Stimulated activated CD8-positive, alpha-beta memory T cell treated with anti-CD3 and anti-CD28 coated beads, Interleukin-15, amount 100 ng/mL, for 1 hour (primary cell): ENCODE data around the gene APOL3.
"Not testable (repeated sequence)": the region's sequence is repeated elsewhere in the genome, so short reads cannot be mapped to it uniquely, and the experiment has no call there.

ENCODE experiments used
- DNase-seq: peaks from one replicate; pipeline ENCODE4 v3.0.0-alpha.2; 2020; ENCODE audit warnings: low read depth

Gene APOL3

DNA sequence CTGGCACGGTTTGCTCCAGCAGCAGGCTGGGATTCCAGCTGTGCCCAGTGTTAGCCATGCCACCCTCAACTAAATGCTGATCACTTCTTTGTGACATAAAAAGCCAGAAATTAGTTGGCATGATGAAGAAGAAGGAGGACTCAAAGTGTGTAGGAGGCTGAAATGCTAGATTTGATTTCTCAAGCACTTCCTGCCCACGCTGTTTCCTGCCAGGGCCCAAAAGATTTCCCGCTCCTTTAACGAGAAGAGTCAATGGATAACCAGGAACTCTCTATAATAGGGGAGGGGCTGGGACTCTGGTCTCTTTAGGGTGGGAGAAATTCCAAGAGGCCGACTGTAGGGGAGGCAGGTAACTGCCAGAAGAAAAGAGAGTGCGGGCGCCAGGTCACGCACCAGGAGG is 26.4 kb downstream of the APOL3 start:
- DNase-seq = no peak

DNA sequence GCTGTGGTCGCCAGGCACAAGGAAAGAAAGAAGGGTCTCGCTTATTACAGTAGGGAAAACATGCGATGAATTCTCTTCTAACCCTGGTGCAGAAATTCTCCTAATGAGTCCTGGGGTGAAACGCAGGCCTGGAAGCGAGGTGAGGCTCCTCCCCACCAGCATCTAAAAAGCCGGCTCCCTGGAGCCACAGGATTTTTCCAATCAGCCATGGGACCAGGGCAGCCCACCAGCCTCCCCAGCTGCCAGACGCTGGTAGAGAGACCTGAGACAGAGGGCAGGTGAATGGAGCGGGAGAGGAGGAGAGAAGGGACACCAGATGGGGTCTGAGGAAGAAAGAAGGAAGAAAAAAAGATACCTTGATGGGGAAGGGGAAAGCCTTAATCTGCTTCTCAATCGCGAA is 28.6 kb downstream of the APOL3 start:
- no peak for DNase-seq

DNA sequence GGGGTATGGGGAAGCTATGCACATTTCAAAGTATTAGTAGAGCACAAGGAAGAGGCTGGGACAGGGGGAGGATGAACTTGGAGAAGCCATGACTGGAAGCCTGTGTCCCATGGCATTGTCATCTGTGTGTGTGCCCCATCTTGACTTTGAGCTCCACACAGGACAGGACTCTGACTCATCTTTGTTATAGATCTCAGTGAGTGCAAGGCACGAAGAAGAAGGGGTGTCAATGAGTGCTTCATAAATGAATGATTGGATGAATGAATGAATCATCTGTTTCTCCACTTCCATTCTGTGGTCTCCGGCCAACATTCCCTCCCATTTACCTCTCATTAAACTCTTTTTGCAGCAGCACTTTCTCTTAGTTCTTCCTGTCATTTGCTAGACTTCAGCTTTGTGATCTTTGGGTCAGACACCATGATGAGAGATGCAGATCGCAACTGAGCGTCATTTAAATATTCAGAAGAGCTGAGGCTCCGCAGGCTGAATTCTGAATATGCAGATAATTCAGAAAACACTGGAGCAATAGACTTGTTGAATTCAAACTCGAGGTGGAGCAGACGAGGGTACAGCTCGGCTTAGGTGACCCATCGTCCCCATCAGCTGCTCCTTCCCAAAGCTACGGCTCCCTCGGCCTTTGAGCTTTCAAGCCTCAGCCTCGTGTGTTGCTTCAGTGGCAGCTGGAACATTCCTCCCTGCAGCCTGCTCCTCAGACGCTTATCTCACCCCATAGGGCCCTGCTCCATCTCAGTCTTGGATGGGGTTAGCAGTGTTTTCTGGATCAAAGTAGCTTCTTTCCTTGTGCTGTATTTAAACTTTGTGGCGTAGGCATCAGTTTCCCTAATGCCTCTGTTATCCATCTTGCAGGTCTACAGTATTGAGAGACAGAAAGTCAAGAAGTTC is 30.8 kb downstream of the APOL3 start:
- no peak for DNase-seq

DNA sequence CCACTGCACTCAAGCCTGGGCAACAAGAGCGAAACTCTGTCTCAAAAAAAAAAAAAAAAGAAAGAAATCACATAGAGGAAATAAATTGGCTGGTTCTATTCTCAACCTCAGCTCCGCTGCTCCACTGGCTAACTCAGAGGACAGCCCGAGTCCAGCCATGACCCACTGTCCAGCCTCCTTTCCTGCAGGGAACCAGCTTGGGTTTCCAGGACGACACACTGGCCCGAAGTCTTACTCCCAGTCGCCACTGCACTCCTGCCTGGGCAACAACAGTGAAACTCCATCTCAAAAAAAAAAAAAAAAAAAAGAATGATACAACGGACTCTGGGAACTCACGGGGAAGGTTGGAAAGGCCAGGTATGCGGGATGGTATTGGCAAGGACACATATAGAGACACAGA is 31.5 kb downstream of the APOL3 start:
- DNase-seq = no peak

DNA sequence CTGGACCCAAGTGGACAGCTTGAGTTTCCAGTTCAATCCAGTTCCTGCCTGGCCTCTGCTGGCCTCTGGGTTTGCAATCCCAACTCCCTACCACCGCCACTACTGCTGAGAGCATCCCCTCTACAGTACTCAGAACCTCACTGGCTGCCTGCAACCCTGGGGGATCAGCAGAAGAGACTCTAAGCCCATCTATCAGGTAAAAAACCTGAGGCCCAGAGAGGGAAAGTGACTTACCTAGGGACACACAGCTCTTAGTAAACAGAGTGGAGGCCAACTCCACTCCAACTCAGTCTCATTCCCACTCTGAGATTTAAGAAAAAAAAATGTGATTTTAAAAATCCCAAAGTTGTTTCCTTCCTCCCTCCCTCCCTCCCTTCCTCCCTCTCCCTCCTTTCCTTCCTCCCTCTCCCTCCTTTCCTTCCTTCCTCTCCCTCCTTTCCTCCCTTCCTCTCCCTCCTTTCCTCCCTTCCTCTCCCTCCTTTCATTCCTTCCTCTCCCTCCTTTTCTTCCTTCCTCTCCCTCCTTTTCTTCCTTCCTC is 34.5 kb downstream of the APOL3 start:
- no peak for DNase-seq

DNA sequence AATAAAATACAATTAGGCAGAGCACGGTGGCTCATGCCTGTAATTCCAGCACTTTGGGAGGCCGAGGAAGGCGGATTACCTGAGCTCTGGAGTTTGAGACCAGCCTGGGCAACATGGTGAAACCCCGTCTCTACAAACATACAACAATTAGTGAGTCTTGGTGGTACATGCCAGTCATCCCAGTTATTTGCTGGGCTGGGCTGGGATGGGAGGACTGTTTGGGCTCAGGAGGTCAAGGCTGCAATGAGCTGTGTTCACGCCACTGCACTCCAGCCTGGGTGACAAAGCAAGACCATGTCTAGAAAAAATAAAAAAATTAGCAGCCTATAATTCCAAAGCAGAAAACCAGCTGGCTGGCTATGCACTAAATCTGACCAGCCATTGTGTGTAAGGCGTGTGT is 35.1 kb downstream of the APOL3 start:
- DNase-seq = no peak

DNA sequence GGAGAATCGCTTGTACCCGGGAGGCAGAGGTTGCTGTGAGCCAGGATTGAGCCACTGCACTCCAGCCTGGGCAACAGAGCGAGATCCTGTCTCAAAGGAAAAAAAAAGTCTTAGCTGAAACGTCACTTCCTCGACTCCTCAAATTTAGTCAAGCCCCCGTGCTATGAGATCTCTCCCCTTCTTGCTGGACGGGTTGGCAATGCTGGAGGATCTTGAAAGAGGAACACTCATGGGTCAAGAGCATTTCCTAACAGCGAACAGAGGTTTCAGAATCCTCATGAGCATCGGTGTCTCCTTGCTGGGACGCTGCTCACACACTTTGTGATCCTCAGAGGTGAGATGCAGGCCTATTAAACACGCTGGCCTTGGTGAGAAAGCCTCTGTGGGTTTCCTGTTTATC is 35.9 kb downstream of the APOL3 start:
- no peak for DNase-seq

DNA sequence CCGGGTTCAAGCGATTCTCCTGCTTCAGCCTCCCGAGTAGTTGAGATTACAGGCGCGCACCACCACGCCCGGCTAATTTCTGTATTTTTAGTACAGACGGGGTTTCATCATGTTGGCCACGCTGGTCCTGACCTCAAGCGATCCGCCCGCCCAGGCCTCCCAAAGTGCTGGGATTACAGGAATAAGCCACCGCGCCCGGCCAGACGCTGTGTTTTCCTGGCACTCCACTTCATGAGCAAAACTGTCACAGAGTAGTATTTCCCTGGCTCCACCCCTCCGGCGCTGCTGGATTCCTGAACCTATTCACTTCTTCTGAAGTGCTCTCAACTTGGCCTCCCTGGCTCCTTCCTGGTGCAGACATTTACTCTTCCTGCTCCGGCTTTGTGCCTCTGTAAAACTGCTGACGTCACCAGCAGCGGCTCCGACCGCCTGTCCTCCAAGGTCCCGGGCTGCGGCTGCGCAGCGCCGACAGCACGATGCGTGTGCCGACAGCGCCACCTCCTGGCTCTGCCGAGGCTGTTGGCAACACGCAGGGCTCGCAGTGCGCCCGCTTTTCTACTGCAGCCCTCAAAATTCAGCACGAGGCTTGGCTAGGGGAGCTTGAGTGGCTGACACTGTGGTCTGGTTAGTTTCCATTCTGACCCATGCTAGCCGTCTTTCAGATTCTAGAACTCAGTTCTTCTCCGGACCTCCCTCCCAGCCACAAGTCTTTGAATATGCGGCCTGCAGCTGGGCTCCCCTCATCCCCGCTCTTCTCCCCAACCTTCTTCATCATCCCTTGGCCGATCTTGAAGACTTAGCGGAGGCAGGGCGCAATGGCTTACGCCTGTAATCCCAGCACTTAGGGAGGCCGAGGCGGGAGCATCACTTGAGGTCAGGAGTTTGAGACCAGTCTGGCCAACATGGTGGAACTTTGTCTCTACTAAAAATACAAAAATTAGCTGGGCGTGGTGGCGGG is 36.6 kb downstream of the APOL3 start:
- peak; percentile 74 for DNase-seq

DNA sequence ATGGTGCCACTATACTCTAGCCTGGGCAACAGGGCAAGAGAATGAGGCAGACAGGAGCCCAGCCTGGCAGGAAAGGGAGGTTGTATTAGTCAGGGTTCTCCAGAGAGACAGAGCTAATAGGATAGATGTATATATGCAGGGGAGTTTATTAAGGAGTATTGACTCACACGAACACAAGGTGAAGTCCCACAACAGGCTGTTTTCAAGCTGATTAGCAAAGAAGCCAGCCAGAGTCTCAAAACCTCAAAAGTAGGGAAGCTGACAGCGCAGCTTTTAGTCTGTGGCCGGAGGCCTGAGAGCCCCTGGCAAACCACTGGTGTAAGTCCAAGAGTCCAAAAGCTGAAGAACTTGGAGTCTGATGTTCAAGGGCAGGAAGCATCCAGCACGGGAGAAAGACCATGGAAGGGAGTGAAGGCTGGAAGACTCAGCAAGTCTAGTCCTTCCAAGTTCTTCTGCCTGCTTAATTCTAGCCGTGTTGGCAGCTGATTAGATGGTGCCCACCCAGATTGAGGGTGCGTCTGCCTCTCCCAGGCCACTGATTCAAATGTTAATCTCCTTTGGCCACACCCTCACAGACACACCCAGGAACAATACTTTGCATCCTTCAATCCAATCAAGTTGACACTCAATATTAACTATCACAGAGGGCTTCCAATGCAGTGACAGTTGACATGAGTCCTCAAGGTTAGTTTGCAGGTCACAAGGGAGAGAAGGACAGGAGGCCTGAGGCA is 39.8 kb downstream of the APOL3 start:
- DNase-seq = not testable (repeated sequence)

DNA sequence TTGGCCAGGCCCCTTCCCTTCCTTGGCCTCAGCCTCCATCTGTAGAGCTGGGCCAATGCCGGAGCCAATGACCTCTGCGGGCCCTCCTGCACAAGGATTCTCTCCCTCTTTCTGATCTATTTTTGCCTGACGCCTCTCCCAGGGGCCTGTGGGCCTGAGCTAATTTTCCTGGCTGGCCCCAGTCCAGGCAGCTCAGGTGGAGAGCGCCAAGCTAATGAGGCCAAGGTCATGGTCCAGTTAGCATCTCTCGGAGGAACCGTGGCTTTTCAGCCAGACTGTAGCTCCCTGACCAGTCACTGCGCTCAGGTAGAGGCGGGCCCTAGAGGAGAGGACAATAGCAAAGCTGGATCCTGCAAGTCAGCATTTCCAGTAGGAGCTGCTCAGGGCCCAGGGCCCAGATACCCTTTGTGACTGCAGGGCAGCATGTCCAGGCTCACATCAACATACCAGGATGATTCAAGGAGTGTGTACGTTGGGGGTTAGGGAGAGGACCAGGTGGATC is 43.5 kb downstream of the APOL3 start:
- no peak for DNase-seq

DNA sequence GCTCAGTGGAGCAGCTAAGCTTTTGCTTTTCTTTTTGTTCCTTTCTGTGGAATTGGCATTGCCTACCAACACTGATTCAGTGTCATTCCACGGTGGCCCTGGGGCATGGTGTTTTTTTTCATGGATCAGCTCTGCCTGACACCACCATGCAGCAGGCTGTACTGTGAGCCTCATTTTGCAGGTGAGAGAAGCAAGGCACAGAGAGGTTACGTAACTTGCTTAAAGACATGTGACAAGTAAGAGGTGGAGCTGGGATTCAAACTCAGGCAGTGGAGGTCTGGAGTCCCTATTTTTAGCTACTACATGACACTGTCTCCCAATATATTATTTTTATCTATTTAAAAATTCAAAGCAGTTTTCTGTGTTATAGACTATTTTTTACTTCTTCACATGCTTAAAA is 44.4 kb downstream of the APOL3 start:
- DNase-seq = no peak

DNA sequence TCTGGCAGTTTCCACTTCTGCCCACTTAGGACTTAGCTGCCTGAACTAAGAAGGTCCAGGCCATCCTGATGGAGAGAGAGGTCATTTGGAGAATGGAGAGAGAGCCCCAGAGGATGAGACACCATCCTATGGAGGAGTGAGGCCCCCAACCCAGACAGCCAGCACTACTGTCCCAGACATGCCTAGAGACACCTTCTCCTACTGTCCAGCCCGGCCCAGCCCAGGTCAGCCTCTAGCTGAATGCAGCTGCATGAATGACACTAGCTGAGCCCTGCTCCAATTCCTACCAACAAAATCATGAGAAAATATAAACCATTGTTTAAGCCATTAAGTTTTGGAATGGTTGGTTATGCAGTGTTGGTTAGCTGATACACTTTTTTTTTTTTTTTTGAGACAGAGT is 47.4 kb downstream of the APOL3 start:
- no peak for DNase-seq

DNA sequence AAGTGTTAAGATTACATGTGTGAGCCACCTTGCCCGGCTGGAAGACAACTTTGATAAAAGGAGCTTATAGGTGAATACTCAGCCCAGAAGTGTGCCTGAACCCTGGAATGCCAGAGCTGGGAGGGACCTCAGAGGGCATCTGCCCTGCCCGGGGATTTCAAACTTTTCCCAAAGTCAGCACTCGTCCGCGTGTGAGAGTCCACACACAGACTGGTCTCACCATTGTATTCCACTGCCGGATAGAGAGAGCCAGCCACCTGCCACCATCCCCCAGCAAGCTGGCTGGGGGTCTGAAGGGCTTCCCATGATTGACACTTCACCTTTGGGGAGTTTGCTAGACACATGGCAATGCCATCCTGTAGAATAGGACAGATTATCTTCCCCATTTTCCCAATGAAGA is 49.2 kb downstream of the APOL3 start:
- no peak for DNase-seq

DNA sequence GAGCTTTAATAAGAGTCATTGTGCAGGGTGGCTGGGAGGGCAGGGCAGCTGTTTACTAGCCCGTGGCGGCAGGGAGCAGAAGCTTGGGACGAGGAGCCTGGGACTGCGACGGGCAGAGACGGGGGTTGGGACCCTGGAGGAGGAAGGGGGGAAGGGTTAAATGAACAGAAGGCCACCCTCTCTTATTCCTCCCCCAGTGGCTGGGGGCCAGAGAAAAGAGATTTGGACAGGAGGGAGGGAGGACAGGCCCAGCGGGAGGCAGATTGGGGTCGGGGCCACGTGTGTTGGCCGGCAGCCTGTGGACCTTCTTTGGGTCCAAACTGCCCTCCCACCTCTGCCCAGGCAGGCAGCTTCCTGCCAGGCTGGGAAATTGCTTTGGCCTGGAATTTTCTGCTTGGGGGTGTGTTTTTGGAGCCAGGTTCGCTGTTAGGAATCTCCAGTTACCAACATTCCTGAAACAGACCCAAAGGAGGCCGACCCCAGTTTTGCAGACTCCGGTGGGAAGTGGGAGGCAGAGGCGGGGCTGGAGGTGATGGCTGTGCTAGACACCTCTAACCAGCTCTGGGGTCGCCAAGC is 50.2 kb downstream of the APOL3 start:
- no peak for DNase-seq

DNA sequence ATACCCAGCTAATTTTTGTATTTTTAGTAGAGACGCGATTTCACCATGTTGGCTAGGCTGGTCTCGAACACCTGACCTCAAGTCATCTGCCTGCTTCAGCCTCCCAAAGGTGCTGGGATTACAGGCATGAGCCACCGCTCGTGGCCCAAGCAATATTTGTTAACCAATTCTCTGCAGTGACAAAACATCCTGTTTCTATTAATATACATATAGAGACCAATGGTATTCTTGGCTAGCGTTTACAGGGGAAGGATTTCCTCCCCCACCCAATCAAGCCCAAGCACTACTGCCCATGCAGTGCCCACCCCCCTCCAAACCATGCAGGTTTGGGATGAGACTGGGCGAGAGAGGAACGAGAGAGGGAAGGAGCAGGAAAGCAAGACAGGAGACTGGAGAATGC is 53.1 kb downstream of the APOL3 start:
- DNase-seq = no peak

DNA sequence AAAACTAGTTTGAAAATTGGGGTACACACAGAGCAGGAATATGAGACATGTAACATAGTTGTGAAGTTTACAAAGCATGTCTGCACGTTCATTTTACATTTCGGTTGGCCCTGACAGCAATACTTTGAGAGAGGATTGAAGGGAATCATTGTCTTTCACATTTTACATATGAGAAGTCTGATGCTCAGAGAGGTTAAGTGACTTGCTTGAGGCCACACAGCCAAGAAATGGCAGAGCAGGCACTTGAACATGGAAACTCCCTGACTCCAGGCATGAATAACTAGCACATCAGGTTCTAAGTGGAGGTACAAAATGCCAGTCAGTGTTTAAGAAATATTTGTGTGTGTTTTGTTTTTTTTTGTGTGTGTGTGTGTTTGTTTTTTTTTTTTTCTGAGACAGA is 53.6 kb downstream of the APOL3 start:
- DNase-seq = no peak

DNA sequence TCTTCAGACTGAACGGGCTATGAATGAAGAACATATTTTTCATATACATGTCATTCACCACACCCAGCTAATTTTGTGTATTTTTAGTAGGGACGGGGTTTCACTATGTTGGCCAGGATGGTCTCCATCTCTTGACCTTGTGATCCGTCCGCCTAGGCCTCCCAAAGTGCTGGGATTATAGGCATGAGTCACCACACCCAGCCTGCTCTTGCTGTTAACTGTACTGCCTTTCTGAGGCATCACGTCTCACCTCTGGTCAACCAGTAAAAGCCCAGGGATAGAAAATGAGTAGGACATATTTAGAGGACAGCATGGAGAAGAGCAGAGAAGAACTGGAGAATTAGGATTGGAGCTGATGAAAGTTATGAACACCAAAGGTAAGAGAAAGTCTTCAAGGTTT is 55.6 kb downstream of the APOL3 start:
- DNase-seq = no peak

DNA sequence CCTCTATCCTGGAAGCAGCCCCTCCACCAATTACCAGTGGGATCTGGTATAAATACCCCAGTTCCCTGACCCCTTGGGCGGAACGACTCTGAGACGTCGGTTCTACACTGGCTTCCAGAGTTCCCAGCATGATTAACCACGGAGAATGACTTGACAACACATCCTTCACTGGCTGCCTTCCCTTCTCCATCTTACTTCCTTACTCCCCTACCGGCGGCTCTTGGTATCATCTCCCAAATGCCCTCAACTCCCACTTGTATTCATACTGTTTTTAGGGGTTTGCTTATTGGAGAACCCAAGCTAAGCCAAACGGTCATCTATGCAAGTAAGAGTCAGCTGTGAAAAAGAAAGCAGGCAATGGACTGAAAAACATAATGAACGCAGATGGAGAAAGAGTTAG is 56.1 kb downstream of the APOL3 start:
- DNase-seq = no peak

DNA sequence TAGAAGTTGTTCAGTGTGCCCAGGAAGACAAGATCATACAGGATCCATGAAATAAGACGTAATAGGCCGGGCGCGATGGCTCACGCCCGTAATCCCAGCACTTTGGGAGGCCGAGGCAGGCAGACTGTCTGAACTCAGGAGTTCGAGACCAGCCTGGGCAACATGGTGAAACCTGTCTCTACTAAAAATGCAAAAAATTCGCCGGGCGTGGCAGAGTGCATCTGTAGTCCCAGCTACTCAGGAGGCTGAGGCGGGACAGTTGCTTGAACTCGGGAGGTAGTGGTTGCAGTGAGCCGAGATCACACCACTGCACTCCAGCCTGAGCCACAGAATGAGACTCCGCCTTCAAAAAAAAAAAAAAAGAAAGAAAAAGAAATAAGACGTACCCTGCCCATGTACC is 56.7 kb downstream of the APOL3 start:
- no peak for DNase-seq

DNA sequence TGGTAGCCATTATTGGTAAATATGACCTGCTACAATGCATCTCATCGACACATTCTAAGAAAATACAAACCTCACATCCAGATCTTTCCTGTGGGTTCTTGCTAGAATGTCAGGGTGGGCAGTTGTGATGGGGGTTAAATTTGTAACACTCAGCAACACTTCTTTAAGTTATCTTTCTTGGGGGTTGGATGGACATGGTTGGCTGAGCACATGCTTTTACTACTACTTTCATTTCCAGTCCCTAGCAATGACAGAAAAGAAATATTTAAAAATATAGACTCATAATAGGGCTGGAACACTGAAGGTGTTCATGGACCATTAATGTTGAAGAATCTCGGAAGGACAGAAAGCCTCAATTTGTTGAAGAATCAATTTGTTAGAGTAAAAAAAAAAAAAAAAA is 57.6 kb downstream of the APOL3 start:
- DNase-seq = no peak

DNA sequence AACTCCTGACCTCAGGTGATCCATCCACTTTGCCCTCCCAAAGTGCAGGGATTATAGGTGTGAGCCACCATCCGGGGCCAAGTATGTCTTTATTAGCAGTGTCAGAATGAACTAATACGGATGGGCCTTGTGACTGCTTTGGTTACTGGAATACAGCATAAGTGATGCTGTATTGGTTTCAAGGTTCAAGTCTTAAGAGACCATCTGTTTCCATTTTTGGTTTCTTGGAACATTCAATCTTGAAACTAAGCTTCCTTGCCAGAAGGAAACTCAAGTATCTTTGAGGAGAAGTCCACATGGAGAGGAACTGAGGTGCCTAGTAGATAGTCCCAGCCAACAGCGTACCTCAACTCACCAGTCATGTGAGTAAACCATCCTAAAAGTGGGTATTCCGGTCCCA is 58.8 kb downstream of the APOL3 start:
- no peak for DNase-seq

DNA sequence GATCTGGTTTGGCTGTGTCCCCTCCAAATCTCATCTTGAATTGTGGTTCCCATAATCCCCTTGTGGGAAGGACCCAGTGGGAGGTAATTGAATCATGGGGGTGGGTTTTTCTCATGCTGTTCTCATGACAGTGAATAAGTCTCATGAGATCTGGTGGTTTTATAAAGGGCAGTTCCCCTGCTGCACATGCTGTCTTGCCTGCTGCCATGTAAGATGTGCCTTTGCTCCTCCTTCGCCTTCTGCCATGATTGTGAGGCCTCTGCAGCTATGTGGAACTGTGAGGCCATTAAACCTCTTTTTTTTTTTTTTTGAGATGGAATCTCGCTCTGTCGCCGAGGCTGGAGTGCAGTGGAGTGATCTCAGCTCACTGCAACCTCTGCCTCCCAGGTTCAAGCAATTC is 59.6 kb downstream of the APOL3 start:
- DNase-seq = not testable (repeated sequence)
